HEK293T (cell line): ENCODE data around the gene ZNF471.

ENCODE experiments used
- FOXA1 ChIP-seq: fragments of 450-650 bp; IDR thresholded peaks from 2 replicates; pipeline ENCODE4 v1.6.1; 2016; ENCODE audit warnings: mild to moderate bottlenecking
- FOXM1 ChIP-seq: fragments of 450-650 bp; IDR thresholded peaks from 2 replicates; pipeline ENCODE4 v1.6.1; 2017; ENCODE audit warnings: mild to moderate bottlenecking, borderline replicate concordance
- L3MBTL2 ChIP-seq: fragments of 450-650 bp; conservative IDR thresholded peaks from 2 replicates; pipeline ENCODE4 v1.6.1; 2016; ENCODE audit warnings: mild to moderate bottlenecking
- LEF1 ChIP-seq: fragments of 450-650 bp; IDR thresholded peaks from 2 replicates; pipeline ENCODE4 v1.6.1; 2017; ENCODE audit warnings: mild to moderate bottlenecking, borderline replicate concordance
- NFRKB ChIP-seq: fragments of 450-650 bp; IDR thresholded peaks from 2 replicates; pipeline ENCODE4 v1.6.1; 2016; ENCODE audit warnings: mild to moderate bottlenecking, moderate library complexity
- PKNOX1 ChIP-seq: fragments of 450-650 bp; IDR thresholded peaks from 2 replicates; pipeline ENCODE4 v1.6.1; 2016
- SP1 ChIP-seq: fragments of 450-650 bp; IDR thresholded peaks from 2 replicates; pipeline ENCODE4 v1.6.1; 2017
- TARDBP ChIP-seq: fragments of 450-650 bp; IDR thresholded peaks from 2 replicates; pipeline ENCODE4 v1.6.1; 2016
- ZNF384 ChIP-seq: fragments of 450-650 bp; IDR thresholded peaks from 2 replicates; pipeline ENCODE4 v1.6.1; 2016

DNA sequence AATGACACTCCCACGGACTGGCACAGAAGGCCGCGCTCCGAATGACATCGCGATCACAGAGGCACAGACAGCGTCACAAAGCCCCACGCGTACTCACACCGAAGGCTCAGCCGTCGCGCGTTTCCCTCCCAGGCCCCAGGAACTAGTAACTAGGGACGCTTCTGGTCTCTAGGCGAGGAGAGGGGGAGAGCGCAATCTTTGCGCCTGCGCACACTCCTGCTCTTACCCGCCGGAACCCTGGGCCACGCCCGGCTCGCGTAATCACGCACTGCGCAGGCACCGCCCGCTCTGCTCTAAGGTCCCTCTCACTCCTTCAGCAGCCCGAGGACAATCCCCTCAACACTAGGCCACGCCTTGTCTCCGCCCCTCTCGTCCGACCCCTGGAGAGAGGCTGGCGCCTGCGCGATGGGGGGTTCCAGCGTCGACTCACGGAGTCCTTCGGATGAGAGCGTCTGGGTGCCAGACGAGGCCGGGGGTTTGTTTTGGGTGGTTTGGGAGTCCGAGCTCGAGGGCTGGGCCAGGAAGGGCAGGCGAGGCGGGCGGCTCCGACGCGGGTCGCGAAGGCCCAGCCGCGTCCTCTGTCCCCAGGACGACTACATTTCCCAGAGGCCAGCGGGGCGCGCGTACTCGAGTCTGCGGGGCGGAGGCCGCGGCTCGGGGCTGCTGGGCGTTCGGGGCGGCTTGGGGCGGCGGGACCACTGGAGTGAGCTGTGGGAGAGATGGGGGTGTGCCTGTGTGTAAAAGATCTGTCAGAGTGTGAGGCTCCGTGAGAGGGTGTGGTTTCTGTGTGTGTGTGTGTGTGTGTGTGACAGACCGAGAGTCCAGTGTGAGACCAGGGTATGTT lies at the start of gene ZNF471:
- TF ChIP-seq SP1 (no peak), ZNF384 (no peak), FOXM1 (no peak), TARDBP (no peak), FOXA1 (no peak), LEF1 (no peak), L3MBTL2 (peak; percentile 52), PKNOX1 (no peak), NFRKB (no peak)
